Hematopoietic multipotent progenitor cell treated with erythropoietin and hydrocortisone succinate and interleukin-3 and kit ligand, for 17 days (in vitro differentiated cells): Measurements from ENCODE around the gene SMIM35.
A peak's percentile ranks its signal among the peaks of the same experiment; 100 is the strongest.

Source experiments
- DNase-seq: peaks from one replicate; pipeline ENCODE4 v3.0.0-alpha.2; 2015; ENCODE audit warnings: low spot score

SMIM35 gene

DNA sequence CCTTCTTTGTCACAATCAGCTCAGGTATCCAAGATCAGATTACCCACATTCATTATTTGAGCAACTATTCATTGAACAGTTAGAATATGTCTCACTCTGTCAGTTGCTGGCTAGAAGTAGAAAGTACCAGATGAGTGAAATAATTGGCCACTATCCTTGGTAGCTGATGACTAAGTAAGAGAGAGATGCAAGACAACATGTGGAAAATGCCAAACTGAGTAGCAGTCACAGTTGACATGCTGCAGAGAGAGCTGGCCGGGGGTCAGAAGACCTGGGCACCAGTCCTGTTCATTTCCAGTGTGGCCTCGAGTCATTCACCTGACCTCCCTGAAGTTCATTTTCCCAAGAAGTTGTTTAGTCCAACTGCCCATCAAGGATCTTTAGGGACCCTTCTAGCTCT, 22.5 kb upstream of the SMIM35 start:
- DNase-seq, result no peak

DNA sequence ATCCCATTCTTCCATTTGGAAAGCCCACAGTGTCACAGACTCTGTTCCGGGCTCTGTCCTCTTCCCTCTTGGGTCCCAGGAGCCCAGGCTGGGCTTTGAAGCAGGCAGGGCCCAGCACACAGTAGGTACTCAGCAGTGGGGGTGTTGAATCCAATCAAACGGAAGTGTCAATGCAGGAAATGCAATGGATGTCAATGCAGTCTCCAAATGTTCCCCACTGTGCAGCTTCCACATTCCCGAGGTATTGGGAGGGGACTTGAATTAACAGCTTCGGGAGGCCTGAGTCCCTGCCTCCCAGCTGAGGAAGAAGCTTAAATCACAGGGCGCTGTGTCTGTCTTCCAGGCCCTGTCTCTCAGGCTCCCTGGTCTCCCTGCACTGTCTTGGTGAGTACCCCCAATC, 21.8 kb upstream of the SMIM35 start:
- no peak for DNase-seq

DNA sequence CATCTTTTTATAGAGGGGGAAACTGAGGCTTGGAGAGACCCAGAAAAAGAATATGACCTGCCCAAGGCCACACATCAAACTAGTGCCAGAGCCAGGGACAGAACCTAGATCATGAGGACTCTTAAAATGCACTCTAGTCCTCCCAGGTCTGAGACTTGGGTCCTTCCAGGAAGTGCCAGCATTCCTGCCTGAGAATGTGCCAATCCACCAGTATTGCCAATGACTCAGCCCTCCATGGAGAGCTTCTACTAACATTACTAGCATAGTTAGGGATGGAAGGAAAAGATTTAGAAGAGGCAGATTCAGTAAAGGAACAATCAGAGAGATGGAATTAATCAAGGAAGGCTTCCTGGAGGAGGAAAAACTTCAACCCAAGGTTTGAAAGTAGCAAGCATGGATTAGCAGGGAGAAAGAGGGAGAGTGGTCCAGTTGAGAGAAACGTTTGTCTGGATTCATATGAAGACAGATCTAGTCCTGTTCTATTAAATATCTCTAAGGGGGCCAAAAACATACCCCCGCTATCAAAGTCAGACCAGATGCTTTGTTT, 20.1 kb upstream of the SMIM35 start:
- no peak for DNase-seq

DNA sequence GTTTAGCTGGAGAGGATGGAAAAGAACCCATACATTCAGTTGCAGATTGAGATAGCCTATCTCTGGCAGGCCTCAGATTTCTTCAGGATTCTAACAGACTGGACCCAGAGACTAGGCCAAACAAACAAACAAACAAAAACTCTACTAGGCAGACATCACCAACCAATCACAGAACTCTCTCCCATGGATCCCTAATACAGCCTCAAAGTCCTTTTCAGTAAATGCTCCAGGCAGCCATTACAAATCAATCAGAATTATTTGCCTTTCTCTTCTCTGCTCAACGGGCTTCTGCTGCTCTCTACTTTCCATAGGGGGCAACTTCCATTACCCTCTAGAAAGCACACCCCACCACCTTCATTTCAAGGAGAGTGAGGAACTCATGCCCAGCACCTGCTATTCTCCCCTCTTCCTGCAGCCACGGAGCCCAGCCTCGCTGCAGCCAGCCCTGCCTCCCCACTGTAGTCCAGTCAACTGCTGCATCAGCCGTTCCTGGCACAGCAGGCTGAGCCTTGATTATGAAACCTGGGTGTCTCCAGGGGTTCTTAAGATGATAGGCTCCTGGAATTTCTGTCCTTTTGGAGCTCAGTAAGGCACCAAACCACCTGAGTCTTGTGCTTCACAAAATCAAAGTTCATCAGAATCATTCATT, 19.0 kb upstream of the SMIM35 start:
- no peak for DNase-seq

DNA sequence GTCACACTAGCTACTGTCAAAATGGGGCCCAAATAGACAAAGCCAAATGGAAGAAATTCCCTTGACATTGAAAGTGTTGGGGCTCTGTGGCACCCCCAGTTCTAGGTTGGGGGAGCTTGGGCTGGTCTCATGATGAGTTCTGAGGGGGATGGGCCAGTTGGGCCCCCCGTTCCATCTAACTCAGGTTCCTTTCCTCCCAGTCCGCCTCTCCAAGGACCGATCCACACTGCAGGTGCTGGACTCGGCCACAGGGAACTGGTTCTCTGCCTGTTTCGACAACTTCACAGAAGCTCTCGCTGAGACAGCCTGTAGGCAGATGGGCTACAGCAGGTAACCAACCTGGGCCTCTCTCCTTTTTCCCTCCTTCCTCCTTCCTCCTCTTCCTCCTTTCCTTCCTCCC, 17.7 kb upstream of the SMIM35 start:
- DNase-seq, result no peak

DNA sequence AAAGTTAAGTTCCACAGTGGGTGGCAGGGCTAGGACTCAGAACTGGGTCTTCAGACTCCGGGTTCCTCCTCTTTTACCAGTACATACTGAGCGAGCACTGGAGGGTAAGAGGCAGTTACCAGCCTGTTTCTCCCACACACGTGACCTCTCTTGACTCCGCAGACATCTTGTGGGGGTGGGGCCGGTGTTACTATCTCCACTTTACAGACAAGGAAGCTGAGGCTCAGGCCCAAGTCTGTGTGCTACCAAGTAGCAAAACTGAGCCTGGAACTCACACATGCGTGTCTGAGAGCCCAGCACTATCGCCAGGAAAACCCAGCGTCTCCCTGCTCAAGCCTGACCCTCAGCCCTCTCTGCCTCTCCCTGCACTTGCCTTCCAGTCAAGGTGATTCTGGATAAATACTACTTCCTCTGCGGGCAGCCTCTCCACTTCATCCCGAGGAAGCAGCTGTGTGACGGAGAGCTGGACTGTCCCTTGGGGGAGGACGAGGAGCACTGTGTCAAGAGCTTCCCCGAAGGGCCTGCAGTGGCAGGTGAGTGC, 16.0 kb upstream of the SMIM35 start:
- DNase-seq, result peak; percentile 72

DNA sequence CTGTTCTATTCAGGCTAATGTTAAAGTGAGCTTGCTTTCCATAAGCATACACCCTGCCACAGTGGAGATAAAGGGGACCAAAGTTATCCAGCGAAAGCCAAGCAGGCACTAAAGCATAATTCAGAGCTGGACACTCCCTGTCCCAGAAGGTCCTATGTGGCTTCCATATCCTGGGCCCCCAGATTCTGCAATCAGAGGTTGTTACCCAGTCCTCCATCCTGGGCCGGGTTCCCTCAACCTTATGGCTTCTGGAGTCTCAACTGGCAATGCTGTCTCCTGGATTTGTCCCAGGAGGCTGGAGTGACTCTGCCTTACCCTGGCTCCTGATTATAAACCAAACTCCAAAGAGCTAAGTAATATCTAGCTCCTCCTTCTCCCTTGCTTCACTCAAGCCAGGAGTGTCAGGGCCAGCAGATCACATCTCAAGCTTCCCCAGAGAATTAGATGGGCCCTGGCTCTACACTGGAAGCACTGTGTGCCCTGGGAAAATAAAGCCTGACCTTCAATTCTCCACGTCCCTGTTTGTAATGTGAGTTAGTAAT, 14.0 kb upstream of the SMIM35 start:
- DNase-seq, result no peak

DNA sequence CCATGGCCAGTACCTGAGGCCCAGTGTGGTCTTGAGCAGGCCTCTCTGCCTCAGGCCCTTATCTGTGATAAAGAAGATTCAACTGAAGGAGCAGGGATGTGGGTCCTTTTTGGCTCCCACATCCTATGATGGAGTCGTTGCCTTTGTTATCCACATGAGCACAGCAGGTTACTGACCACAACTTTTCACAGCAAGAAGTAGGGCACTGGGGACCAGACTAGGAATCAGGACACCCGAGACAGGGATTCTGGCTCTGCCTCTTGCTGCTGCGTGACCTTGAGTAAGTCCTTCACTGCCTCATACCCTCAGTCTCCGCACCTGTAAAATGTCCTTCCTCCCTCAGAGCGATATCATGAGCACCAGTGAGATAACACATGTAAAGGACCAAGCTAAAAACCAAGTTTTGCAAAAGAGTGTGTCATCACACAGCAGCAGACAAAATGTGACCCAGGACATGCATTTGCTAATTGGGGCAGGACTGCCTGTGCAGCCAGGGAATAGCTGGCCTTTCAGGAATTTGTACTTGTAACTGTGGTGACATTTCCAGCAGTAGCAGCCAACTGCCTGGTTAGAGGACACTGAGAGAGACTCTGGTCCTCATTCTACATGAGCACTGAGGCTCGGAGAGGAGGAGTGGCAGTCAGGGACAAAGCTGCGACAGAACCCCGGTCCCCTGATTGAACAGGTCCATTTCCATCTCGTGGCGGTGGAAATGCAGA, 13.2 kb upstream of the SMIM35 start:
- DNase-seq, result no peak

DNA sequence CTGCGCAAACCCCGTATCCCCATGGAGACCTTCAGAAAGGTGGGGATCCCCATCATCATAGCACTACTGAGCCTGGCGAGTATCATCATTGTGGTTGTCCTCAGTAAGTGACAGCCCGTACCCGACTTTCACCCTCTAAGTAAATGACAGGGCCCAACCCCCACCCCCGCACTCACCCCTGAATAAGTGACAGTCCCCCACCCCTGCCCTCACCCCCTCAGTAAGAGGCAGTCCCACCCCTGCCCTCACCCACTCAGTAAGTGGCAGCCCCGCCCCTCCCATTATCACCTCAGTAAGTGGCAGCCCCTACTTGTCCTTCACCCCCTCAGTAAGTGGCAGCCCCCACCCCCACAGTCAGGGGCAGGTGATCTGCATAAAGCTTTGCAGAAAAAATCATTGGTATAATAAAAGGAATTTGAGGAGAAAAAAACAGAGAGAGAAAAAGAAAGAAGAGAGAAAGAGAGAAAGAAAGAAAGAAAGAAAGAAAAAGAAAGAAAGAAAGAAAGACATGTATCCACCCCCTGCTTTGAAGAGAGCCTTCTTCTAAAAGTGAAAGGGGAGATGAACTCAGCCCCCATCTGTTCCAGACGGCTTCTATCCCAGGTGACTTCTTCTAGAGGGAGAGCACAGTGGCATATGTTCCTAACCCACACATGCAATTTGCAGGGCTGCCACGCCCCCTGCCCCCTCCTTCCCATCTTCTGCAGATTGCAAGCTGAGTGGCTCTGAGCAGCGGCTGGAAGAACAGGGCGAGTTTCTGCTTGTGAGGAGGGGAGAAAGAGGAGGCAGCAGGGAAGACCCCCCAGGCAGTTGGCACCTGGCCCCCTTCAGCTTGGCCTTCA, 12.5 kb upstream of the SMIM35 start:
- no peak for DNase-seq

DNA sequence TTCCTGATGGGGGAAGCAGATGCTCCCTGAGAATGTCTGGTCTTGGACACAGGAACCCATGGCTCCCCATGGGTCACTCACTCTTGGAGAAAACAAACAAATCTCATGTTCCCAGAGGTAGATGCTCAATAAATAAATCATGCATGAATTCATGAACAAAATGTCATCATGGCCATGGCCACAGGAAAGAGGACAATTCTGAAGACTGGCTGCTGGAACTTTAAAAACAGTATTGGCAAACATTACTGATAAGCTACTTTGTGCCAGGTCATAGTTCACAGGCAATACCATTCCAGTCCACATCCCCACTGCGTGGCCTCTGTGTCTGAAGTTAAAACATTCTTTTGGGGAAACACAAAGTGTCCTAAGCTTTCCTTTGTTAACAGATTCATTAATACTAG, 9.2 kb upstream of the SMIM35 start:
- DNase-seq, result no peak

DNA sequence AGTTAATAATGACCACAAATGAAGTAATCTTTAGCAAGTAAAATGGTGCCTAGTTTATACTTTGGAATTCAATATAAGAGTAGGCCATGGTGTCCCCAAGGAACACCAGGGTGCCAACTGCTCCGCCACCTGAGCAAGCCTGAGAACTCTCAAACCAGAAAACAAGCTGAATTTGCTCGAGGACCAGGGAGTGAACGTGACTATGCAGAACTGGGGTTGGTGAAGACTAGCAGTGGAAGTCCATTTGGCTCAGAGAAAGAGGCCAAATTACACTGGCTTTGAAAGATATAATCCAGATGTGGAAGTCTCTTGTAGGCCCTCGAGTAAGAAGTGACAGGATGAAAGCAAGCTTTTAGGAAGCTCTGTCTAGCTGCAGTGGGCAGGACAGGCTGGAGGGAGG, 8.7 kb upstream of the SMIM35 start:
- DNase-seq, result no peak

DNA sequence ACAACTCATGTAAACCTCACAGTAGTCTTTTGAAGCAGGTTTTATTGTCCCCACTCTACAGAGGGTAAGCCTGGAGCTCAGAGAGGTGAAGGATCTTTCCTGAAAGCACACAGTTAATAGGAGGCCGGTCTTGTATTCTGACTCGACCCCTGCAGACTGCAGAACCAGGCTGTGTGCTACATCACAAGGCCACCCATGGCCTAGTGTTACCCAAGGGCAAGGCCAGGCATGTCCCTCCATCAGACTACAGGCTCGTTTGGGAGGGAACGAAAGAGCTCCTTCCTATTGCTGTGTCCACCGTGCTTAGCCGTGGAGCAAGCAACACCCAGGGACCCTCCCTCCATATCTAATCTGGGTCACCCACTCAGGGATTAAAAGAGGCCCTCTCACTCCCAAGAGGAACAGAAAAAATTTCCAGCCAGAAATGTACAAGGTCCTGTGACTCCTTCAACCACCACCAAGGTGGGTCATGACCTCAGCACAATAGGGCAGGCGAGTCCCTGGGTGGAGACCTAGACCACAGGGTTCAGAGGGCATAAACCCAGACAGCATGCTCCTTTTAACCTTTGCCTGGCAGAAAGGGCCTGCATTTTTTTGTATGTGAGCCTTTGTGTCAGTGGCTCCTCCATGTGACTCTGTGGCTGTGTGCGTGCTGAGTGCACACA, 6.3 kb upstream of the SMIM35 start:
- no peak for DNase-seq

DNA sequence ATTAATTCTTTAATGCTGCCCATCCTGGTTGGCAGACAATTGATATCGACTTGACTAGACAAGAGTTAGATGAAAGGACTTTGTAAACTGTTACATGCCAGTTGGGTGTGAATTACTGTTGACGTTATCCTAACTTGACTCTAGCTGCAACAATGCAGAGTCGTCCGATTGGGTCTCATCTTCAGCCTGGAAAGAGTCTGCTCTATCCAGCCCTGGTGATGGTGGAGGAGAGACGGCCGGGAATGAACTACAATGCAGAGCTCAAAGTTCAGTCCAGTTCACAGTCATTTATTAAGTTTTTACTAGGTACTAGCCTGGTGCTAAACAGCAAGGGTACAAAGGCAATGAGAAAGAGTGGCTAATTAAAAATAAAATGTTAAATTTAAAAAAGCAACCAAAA, 4.9 kb upstream of the SMIM35 start:
- no peak for DNase-seq

DNA sequence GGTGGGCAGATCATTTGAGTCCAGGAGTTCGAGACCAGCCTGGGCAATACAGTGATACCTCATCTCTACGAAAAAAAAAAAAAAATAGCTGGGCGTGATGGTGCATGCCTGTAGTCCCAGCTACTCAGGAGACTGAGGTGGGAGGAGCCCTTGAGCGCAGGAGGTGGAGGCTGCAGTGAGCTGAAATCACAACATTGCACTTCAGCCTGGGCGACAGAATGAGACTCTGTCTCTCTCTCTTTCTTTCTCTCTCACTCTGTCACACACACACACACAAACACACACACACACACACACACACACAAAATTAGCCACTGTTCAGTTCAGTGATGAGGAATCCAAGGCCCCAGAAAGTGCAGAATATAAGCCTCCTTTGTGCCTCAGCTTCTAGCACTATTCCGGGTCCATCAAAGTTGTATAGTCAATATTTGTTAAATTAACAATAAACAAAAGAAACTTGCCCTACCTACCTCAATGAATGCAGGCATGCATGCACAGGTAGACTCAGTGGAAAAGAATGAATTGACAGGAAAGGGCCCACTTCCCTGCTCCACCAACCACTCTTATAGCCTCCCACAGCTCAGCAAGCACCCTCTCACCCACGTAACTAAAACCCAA, 3.9 kb upstream of the SMIM35 start:
- no peak for DNase-seq

DNA sequence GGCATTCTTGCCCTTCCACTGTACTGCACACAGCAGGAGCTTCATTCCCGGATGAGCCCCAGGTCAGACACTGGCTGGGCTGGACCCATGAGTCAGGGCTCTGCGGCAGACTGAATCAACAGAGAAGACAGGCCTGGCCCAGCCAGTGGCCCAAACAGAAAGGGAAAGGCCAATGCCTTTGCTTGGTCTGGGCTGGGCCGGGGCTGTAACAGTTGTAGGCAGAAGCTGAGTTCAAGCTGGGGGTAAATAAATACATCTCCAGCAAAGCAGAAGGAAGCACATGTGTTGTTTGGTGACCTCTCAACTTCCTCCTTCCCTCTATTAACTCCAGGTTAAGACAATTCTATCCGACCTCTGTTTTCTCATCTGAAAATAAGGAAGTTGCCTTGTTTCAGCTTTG, 1.8 kb upstream of the SMIM35 start:
- no peak for DNase-seq

DNA sequence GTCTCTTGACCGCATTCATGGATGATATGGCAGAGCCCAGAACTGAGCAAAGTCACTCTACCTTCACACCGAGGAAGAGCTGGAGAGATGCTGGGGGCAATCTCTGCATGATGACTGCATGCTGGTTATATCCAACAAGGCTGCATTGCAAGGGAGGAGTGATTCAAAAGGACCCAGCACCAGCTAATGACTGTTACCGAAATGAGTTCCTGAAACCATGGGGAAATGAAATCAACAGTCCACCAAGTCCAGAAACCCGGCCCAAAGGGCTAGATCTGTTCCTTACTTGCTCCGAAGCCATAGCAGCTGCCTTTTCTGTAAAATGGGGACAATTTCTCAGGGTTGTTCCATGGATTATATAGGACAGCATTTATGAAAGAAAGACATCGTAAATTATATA, 1.2 kb upstream of the SMIM35 start:
- DNase-seq, result no peak

DNA sequence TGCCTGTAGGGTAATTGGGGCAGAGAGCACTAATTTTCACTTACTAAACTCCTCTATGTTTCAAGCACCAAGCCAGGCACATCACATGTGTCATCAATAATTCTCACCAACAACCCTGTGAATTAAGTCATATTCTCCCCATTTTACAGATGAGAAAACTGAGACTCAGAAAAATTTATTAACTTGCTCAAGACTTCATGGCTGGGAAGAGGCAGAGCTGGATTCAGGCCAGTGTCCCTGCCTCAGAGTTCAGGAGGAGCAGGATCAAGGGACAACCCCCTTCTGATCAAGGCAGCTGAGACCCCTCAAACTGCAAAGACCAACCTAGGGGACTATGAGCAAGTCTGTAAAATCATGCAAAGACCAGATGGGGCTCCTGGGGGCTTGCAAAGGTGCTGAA, 2.1 kb downstream of the SMIM35 start:
- no peak for DNase-seq

DNA sequence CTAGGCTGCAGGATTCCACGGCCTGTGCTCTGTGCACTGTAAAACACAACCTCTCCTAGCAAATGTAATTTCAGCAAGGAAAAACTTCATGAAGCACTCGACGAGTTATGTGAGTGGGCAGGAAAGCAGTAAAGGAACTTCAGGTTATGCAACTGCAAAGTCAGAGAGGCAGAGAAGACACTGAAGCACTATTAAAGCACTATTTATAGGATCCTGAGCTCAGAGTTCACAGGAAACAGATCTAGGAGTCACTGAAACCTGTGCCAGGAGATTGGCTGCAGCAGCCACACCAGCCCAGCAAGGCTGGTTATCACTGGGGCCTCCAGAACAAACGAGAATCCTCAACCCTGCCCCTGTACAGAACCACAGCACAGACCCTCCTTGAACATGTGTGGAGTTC, 2.5 kb downstream of the SMIM35 start:
- no peak for DNase-seq

DNA sequence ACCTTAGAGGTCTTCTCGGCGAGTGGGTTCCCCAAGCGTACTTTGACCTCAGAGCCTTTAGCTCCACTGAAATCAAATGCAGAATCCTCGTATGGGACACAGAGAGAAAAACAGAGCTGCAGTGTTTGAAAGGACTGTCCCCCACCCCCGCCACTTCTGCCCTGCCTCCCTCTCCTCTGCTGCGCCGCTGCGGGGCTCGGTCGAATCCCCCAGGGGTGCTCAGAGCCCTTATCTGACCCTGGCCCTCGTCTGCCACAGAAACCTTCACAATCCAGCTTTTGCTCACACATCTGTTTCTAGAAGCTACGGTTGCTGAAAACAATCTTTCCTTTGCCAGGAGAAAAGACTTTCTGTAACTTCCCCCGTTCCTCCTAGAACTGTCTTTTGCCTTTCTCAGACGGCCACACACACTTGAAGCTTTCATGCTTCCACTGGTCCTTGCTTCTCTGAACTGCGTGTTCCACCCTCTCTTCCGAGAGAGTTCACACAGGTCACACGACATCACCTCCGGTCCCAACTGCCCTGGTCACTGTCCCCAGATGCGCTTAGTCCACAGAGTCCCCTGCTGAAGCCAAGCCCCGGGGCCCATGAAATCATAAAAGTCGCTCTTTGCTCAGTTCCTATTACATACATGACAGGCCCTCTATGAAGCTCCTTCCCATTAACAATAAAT, 3.7 kb downstream of the SMIM35 start:
- no peak for DNase-seq

DNA sequence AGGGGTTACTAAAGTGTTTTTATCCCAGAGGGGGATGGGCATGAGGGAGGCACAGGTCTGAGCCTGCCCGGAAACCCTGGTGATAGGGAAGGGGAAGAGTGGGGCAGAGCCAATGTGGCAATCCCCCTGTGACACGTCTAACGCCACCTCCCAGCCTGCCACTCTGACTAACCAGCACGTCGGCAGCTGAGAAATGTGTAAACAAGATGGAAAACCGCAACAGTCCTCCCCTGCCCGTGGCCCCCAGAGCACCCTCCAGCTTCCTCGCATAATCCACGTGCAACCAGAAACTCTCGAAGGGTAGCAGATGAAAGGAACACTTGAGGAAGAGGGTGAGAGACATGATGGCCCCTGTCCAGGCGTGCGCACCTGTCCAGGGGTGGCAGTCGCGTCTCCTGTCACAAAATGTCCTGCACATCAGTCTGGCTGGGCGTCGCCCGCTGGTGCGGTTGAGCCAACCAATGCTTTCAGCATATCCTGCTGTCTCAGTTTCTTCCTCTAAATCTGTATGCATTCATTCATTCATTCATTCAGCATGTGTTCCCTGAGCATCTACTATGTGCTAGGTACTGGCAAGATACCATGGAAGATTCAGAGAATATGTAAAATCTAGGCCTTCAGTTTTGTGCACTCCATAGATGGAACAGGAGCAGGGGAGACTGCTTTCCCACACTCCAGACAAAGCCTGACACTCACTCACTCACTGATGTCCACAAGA, 5.4 kb downstream of the SMIM35 start:
- DNase-seq, result no peak
